IPS-NIHi11 (cell line): ENCODE data around the gene ZBTB8B.
"Not testable (repeated sequence)": the region's sequence is repeated elsewhere in the genome, so short reads cannot be mapped to it uniquely, and the experiment has no call there.

Experiments used
- DNase-seq: peaks from one replicate; pipeline ENCODE4 v3.0.0; 2012; ENCODE audit warnings: mixed read lengths, low spot score

ZBTB8B gene

GRCh38 chr1:32470431-32470830 is 5.6 kb downstream of the ZBTB8B start:
- DNase-seq, result no peak

- no peak for DNase-seq
These were observed 6.3 kb downstream of the ZBTB8B start for GRCh38 chr1:32470991-32471694.

- no peak for DNase-seq
These were observed 7.0 kb downstream of the ZBTB8B start for GRCh38 chr1:32471695-32472362.

GRCh38 chr1:32472966-32473365 is 8.1 kb downstream of the ZBTB8B start:
- DNase-seq, result not testable (repeated sequence)

GRCh38 chr1:32474954-32475353 is 10.1 kb downstream of the ZBTB8B start:
- no peak for DNase-seq

GRCh38 chr1:32480003-32480402 is 15.1 kb downstream of the ZBTB8B start:
- DNase-seq, result no peak

GRCh38 chr1:32480761-32481160 is 15.9 kb downstream of the ZBTB8B start:
- DNase-seq, result no peak

GRCh38 chr1:32481788-32482187 is 16.9 kb downstream of the ZBTB8B start:
- DNase-seq, result not testable (repeated sequence)

- no peak for DNase-seq
These were observed 20.8 kb downstream of the ZBTB8B start for GRCh38 chr1:32485554-32486255.

GRCh38 chr1:32486463-32487113 is 21.7 kb downstream of the ZBTB8B start:
- DNase-seq, result no peak

- DNase-seq, result no peak
These were observed 22.3 kb downstream of the ZBTB8B start for GRCh38 chr1:32487182-32487581.

GRCh38 chr1:32489774-32490454 is 25.0 kb downstream of the ZBTB8B start:
- no peak for DNase-seq

GRCh38 chr1:32491386-32491785 is 26.5 kb downstream of the ZBTB8B start:
- DNase-seq, result no peak

- no peak for DNase-seq
These were observed 29.3 kb downstream of the ZBTB8B start for GRCh38 chr1:32494196-32494595.

- no peak for DNase-seq
These were observed 30.0 kb downstream of the ZBTB8B start for GRCh38 chr1:32494711-32495337.

GRCh38 chr1:32496127-32496526 is 31.3 kb downstream of the ZBTB8B start:
- DNase-seq, result no peak

GRCh38 chr1:32498751-32499150 is 33.9 kb downstream of the ZBTB8B start:
- DNase-seq, result no peak

- DNase-seq, result peak; percentile 95
These were observed 35.7 kb downstream of the ZBTB8B start for GRCh38 chr1:32500387-32501209.

GRCh38 chr1:32501865-32502264 is 37.0 kb downstream of the ZBTB8B start:
- DNase-seq, result no peak

GRCh38 chr1:32503153-32503552 is 38.3 kb downstream of the ZBTB8B start:
- DNase-seq, result no peak

- no peak for DNase-seq
These were observed 42.1 kb downstream of the ZBTB8B start for GRCh38 chr1:32507021-32507420.
